ENCODE measurements around the gene ADTRP.

DNA sequence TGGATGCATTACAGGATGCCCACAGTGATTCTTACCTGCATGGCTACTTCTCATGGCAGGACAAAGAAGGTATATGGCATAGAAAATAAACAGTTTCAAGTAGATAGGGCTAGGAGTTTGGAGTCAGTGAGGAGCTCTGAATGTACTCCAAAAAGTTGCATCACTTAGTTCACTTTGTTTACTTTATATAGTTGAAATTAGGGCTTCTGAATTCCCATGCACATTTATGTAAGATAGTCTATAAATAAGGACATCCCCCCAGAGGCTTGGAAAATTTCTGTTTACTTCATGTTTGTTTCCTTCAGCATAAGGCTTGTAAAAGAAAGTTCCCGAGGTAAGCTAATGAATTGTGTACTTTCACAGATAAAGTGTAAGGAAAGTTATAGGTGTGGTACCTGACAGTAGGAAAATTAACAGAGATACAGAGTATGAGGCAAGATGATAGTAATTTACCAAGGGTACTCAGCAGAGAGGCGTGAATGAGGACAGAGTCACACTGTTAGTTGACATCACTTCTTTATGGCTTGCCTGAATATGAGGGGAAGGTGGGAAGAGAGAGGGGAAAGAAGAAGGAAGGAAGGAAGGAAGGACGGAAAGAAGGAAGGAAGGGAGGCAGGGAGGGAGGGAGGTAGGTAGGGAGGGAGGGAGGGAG, 51.1 kb downstream of the ADTRP start:
- no peak for TF ChIP-seq POLR2A (IDR thresholded peaks at IDR 0.05)
- TF ChIP-seq, protein P1, sequence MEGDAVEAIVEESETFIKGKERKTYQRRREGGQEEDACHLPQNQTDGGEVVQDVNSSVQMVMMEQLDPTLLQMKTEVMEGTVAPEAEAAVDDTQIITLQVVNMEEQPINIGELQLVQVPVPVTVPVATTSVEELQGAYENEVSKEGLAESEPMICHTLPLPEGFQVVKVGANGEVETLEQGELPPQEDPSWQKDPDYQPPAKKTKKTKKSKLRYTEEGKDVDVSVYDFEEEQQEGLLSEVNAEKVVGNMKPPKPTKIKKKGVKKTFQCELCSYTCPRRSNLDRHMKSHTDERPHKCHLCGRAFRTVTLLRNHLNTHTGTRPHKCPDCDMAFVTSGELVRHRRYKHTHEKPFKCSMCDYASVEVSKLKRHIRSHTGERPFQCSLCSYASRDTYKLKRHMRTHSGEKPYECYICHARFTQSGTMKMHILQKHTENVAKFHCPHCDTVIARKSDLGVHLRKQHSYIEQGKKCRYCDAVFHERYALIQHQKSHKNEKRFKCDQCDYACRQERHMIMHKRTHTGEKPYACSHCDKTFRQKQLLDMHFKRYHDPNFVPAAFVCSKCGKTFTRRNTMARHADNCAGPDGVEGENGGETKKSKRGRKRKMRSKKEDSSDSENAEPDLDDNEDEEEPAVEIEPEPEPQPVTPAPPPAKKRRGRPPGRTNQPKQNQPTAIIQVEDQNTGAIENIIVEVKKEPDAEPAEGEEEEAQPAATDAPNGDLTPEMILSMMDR (IDR thresholded peaks at IDR 0.05), result no peak
